Tibial artery (tissue), 4 donors: ENCODE measurements around the gene IL22RA2.

ENCODE experiments used
- DNase-seq, 2 donors: peaks; one replicate each; pipeline ENCODE4 v3.0.0-alpha.2; 2019
- H3K27ac ChIP-seq, 2 donors: fragments of 200-600 bp; sonication (generic) in 1 of 2; 1 replicate in 1 of 2; 2 replicates in 1 of 2; pipeline ENCODE4 v1.5.1; 2018 to 2019; ENCODE audit warnings: mild to moderate bottlenecking in 1 of 2
- H3K27me3 ChIP-seq, 2 donors: fragments of 200-600 bp; sonication (generic) in 1 of 2; one replicate each; pipeline versions ENCODE4 v1.5.1 to v1.6.0; 2016 to 2019
- H3K36me3 ChIP-seq, 3 donors: fragments of 200-600 bp; sonication (generic) in 2 of 3; one replicate each; pipeline ENCODE4 v1.5.1; 2016 to 2019; ENCODE audit warnings: mild to moderate bottlenecking in 2 of 3
- H3K4me1 ChIP-seq, 4 donors: fragments of 200-600 bp; sonication (generic) in 2 of 4; 1 replicate in 3 of 4; 2 replicates in 1 of 4; pipeline ENCODE4 v1.5.1; 2016 to 2019
- H3K4me3 ChIP-seq, 2 donors: fragments of 200-600 bp; sonication (generic) in 1 of 2; 1 replicate in 1 of 2; 2 replicates in 1 of 2; pipeline ENCODE4 v1.5.1; 2018 to 2019; ENCODE audit warnings: mild to moderate bottlenecking in 2 of 2
- H3K9me3 ChIP-seq, 3 donors: fragments of 200-600 bp; sonication (generic) in 1 of 3; one replicate each; pipeline ENCODE4 v1.5.1; 2016 to 2019
- CTCF ChIP-seq, 2 experiments: fragments of 200-600 bp in 1 of 2; fragments of 450-650 bp in 1 of 2; IDR thresholded peaks; one replicate each; pipeline ENCODE4 v1.5.1; 2017 to 2019; ENCODE audit warnings: antibody characterized with exemption in 2 of 2, mild to moderate bottlenecking in 1 of 2, moderate library complexity in 1 of 2
- intact Hi-C: fragments of 100-400 bp; cut with DNase I; formaldehyde crosslinking; loops from one replicate; pipeline ENCODE4 v1.15.0; 2023; ENCODE audit warnings: low total_unique reads

IL22RA2 gene

GRCh38 chr6:137121401-137121997 lies 51.9 kb downstream of the IL22RA2 start:
- H3K27me3 ChIP-seq, result no peaks in the 10 kb centered on the region
- no peak for TF ChIP-seq CTCF (IDR thresholded peaks at IDR 0.05)
- no peak overlapping the region for H3K4me3 ChIP-seq
- intact Hi-C loops, result no loop called here
- H3K27ac ChIP-seq, result no peak overlapping the region
- H3K36me3 ChIP-seq, result no peaks in the 10 kb centered on the region
- DNase-seq, result no peak
- H3K4me1 ChIP-seq, result no peaks in the 10 kb centered on the region
- H3K9me3 ChIP-seq, result peaks cover 0 to 15% (median 0%) of the 10 kb centered on the region in 3 donors

GRCh38 chr6:137120748-137121147 lies 52.7 kb downstream of the IL22RA2 start:
- no peak overlapping the region for H3K27ac ChIP-seq
- no peak overlapping the region for H3K4me3 ChIP-seq
- H3K4me1 ChIP-seq, result no peaks in the 10 kb centered on the region
- H3K36me3 ChIP-seq, result no peaks in the 10 kb centered on the region
- no peak for DNase-seq
- no peak for TF ChIP-seq CTCF (IDR thresholded peaks at IDR 0.05)
- intact Hi-C loops, result no loop called here
- H3K9me3 ChIP-seq, result peaks cover 0 to 15% (median 0%) of the 10 kb centered on the region in 3 donors
- H3K27me3 ChIP-seq, result no peaks in the 10 kb centered on the region

DNA sequence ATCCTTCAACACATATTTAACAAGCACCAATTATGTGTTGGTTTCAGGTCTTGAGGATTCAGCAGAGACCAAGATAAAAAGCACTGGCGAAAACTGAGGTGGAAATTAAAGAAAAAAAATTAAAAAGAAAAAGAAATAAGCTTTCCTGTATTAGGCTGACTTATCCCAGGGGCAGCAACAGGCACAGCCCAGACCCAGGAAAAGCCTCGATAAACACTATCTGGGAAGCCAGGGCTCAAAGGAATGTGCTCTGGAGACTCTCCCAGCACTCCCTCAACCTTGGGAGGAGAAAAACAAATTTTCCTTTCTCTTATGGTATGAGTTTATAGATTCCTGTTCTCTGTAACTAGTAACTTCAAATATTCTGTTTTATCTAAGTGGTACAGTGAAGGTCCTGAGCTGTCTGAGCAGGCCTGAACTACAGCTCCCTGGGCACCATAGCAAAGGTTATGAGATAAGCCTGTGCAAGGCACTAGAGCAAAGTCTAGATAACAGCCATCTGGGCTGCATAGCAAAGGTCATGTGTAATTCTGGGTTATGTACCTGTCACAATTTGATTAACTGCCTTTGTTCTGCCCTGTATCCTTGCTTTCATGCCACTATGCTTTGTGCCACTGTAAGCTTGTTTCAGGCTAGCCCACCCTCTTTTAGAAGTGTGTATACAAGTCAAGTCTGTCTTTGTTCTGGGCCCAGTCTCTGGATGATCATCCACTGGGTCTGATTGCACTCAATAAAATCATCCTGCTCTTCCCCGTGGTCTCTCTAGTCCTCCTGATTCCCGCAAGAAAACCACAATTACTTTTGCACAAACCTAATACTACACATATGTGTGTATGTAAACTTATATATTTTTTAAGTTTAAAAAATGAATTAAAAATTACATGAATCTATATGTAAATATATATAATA lies 54.0 kb downstream of the IL22RA2 start:
- no peak overlapping the region for H3K4me3 ChIP-seq
- H3K27ac ChIP-seq, result no peak overlapping the region
- intact Hi-C loops, result no loop called here
- H3K36me3 ChIP-seq, result no peaks in the 10 kb centered on the region
- no peak for DNase-seq
- no peaks in the 10 kb centered on the region for H3K4me1 ChIP-seq
- no peaks in the 10 kb centered on the region for H3K27me3 ChIP-seq
- H3K9me3 ChIP-seq, result peaks cover 0 to 15% (median 0%) of the 10 kb centered on the region in 3 donors
- TF ChIP-seq CTCF (IDR thresholded peaks at IDR 0.05), result no peak

GRCh38 chr6:137117581-137117980 lies 55.9 kb downstream of the IL22RA2 start:
- Histone ChIP-seq H3K36me3 (no peaks in the 10 kb centered on the region), H3K9me3 (peaks cover 0 to 15% (median 0%) of the 10 kb centered on the region in 3 donors), H3K4me3 (no peak overlapping the region), H3K27me3 (no peaks in the 10 kb centered on the region), H3K4me1 (no peaks in the 10 kb centered on the region), H3K27ac (no peak overlapping the region)
- no peak for DNase-seq
- intact Hi-C loops, result no loop called here
- no peak for TF ChIP-seq CTCF (IDR thresholded peaks at IDR 0.05)

- DNase-seq, result no peak
- Histone ChIP-seq H3K9me3 (peaks cover 0 to 15% (median 0%) of the 10 kb centered on the region in 3 donors), H3K27ac (no peak overlapping the region), H3K27me3 (no peaks in the 10 kb centered on the region), H3K36me3 (no peaks in the 10 kb centered on the region), H3K4me1 (no peaks in the 10 kb centered on the region), H3K4me3 (no peak overlapping the region)
- intact Hi-C loops, result no loop called here
- TF ChIP-seq CTCF (IDR thresholded peaks at IDR 0.05), result no peak
Observed at GRCh38 chr6:137116807-137117206, 56.6 kb downstream of the IL22RA2 start.
